Endothelial cell of umbilical vein (primary cell): ENCODE results near the gene TMEM131. TPM values are rescaled to one million over a fixed set of nuclear protein-coding genes. Genes with fewer than 3 reads are reported as not detected.
"Not testable (repeated sequence)": the region's sequence is repeated elsewhere in the genome, so short reads cannot be mapped to it uniquely, and the experiment has no call there.

ENCODE experiments used
- BruUV-seq: library from RNA; stranded (reverse); fragments of 400-500 nt; replicated peaks from 2 replicates; lab custom pipeline; 2021; lab: Mats Ljungman, UMichigan
- CTCF ChIA-PET: fragments of 300-600, 350-600 bp; sonication (Branson Sonifier 250); formaldehyde crosslinking; loops from one replicate; lab custom pipeline; 2021; ENCODE audit warnings: antibody characterized with exemption, inconsistent platforms; lab: Charles Lee
- POLR2A ChIA-PET: fragments of 300-600, 350-600 bp; sonication (Branson Sonifier 250); formaldehyde crosslinking; loops from one replicate; lab custom pipeline; 2021; ENCODE audit warnings: antibody characterized with exemption, inconsistent platforms; lab: Charles Lee
- DNase-seq: peaks from one replicate; pipeline ENCODE4 v3.0.0-alpha.2; 2011; ENCODE audit warnings: low read depth, low spot score
- FAIRE-seq: peaks from 2 replicates; lab custom pipeline; 2011; peaks lifted over from hg19 to GRCh38; lab: Jason Lieb, UNC
- H2AFZ ChIP-seq: 2 replicates; pipeline ENCODE4 v1.6.0; 2012; ENCODE audit warnings: low read depth, low read length, control low read depth, inconsistent platforms
- H3K27ac ChIP-seq: 2 replicates; pipeline ENCODE4 v1.5.1; 2011; ENCODE audit warnings: low read depth, mild to moderate bottlenecking, control low read depth, low read length, moderate library complexity; ENCODE audit not compliant: insufficient read depth
- H3K27me3 ChIP-seq, 2 experiments: 2 replicates each; pipeline versions ENCODE4 v1.6.0 to v1.6.1; 2011; ENCODE audit warnings: low read length in 2 of 2, mixed read lengths in 1 of 2; ENCODE audit not compliant: control insufficient read depth in 2 of 2, insufficient read depth in 2 of 2
- H3K36me3 ChIP-seq, 2 experiments: 2 replicates in 1 of 2; 3 replicates in 1 of 2; pipeline ENCODE4 v1.5.1; 2011; ENCODE audit warnings: low read length in 2 of 2, mild to moderate bottlenecking in 1 of 2, moderate library complexity in 1 of 2; ENCODE audit not compliant: control insufficient read depth in 2 of 2, insufficient read depth in 2 of 2; ENCODE audit errors: extremely low read depth in 1 of 2
- H3K4me1 ChIP-seq: 3 replicates; pipeline ENCODE4 v1.5.1; 2011; ENCODE audit warnings: mild to moderate bottlenecking, low read length; ENCODE audit not compliant: control insufficient read depth, insufficient read depth; ENCODE audit errors: extremely low read depth
- H3K4me2 ChIP-seq: 2 replicates; pipeline ENCODE4 v1.6.1; 2011; ENCODE audit warnings: low read length, control low read depth, mixed read lengths; ENCODE audit not compliant: insufficient read depth
- H3K4me3 ChIP-seq, 3 experiments: fragments of 200-600 bp in 1 of 3; sonication (generic), shearing (Covaris generic) in 1 of 3; replicated peaks in 1 of 3; 2 replicates each; pipeline ENCODE4 v1.5.1; 2011 to 2016; ENCODE audit warnings: control low read depth in 3 of 3, low read length in 3 of 3, mild to moderate bottlenecking in 2 of 3, inconsistent platforms in 1 of 3, low read depth in 1 of 3, moderate library complexity in 1 of 3; ENCODE audit not compliant: insufficient read depth in 1 of 3
- H3K79me2 ChIP-seq: 2 replicates; pipeline ENCODE4 v1.6.0; 2012; ENCODE audit warnings: low read length, inconsistent platforms; ENCODE audit not compliant: control insufficient read depth, insufficient read depth
- H3K9ac ChIP-seq: replicated peaks from 2 replicates; pipeline ENCODE3; 2011; ENCODE audit warnings: low read length, control low read depth; ENCODE audit not compliant: insufficient read depth; ENCODE audit errors: extremely low read depth
- H3K9me1 ChIP-seq: replicated peaks from 3 replicates; pipeline ENCODE4 v1.6.0; 2011; ENCODE audit warnings: mild to moderate bottlenecking, low read length; ENCODE audit not compliant: control insufficient read depth, insufficient read depth; ENCODE audit errors: extremely low read depth
- H3K9me3 ChIP-seq: replicated peaks from 2 replicates; pipeline ENCODE4 v1.5.1; 2012; ENCODE audit warnings: low read length, inconsistent platforms; ENCODE audit not compliant: control insufficient read depth, insufficient read depth
- H4K20me1 ChIP-seq: replicated peaks from 2 replicates; pipeline ENCODE3; 2011; ENCODE audit warnings: mild to moderate bottlenecking, low read length; ENCODE audit not compliant: control insufficient read depth, insufficient read depth; ENCODE audit errors: extremely low read depth
- CTCF ChIP-seq, 2 donors: IDR thresholded peaks; 1 replicate in 1 of 2; 2 replicates in 1 of 2; pipeline ENCODE4 v1.5.1; 2011; ENCODE audit warnings: low read length in 2 of 2, mild to moderate bottlenecking in 2 of 2, moderate library complexity in 2 of 2, control low read depth in 1 of 2, inconsistent platforms in 1 of 2, low read depth in 1 of 2; ENCODE audit not compliant: insufficient read depth in 1 of 2; ENCODE audit errors: extremely low read depth in 1 of 2
- EZH2 ChIP-seq: IDR thresholded peaks from 2 replicates; pipeline ENCODE4 v1.6.1; 2012; ENCODE audit warnings: borderline replicate concordance, low read depth, mild to moderate bottlenecking, moderate library complexity, low read length, inconsistent platforms; ENCODE audit not compliant: severe bottlenecking
- FOS ChIP-seq: IDR thresholded peaks from 2 replicates; pipeline ENCODE4 v1.6.1; 2011; ENCODE audit warnings: mild to moderate bottlenecking, low read length, moderate library complexity, borderline replicate concordance; ENCODE audit not compliant: insufficient read depth
- GATA2 ChIP-seq: IDR thresholded peaks from 2 replicates; pipeline ENCODE4 v1.7.0; 2011; ENCODE audit warnings: low read depth, mild to moderate bottlenecking, moderate library complexity, mixed read lengths, low read length; ENCODE audit not compliant: insufficient read length, insufficient read depth
- JUN ChIP-seq: IDR thresholded peaks from 2 replicates; pipeline ENCODE4 v1.6.1; 2011; ENCODE audit warnings: borderline replicate concordance, low read depth; ENCODE audit not compliant: insufficient read length, insufficient read depth
- MAX ChIP-seq: IDR thresholded peaks from 2 replicates; pipeline ENCODE4 v1.6.1; 2011; ENCODE audit not compliant: insufficient read depth, insufficient read length
- MYC ChIP-seq: IDR thresholded peaks from one replicate; pipeline ENCODE4 v1.6.1; 2011; ENCODE audit warnings: mild to moderate bottlenecking, low read depth, low read length
- POLR2A ChIP-seq: IDR thresholded peaks from 2 replicates; pipeline ENCODE4 v1.6.1; 2012; ENCODE audit warnings: low read depth, mild to moderate bottlenecking, control low read depth, low read length
- POLR2AphosphoS5 ChIP-seq: IDR thresholded peaks from 2 replicates; pipeline ENCODE4 v1.6.1; 2012; ENCODE audit warnings: low read depth, mild to moderate bottlenecking, control low read depth, low read length, moderate library complexity; ENCODE audit not compliant: insufficient read depth
- dilution Hi-C: fragments of 300-500 bp; cut with MboI; formaldehyde crosslinking; loops from one replicate; pipeline ENCODE4 v1.15.0; 2019; ENCODE audit warnings: low sequenced_read_pairs; ENCODE audit not compliant: extremely low pct_ligation_motif_present
- intact Hi-C: fragments of 100-400 bp; cut with micrococcal nuclease; formaldehyde crosslinking; loops from one replicate; pipeline ENCODE4 v1.10.0; 2022
- polyA plus RNA-seq, 4 experiments: library from polyadenylated mRNA; depleted of rRNA in 3 of 4; stranded (reverse) in 3 of 4; unstranded in 1 of 4; fragments of >200 nt; gene quantifications; 2 replicates each; pipeline versions ENCODE4 v1.2.1 to v1.2.3, GENCODE V29; 2011 to 2012; ENCODE audit warnings: missing spikeins in 1 of 4
- total RNA-seq: library from RNA; stranded (reverse); gene quantifications from 2 replicates; pipeline ENCODE4 v1.2.3, GENCODE V29; 2021

The TMEM131 gene
- total and polyA plus RNA-seq, 2 donors (not counting 3 experiments of a cell fraction or from before 2014, with no cell fraction given), result 12.2 to 28.6 TPM

- Histone ChIP-seq H2AFZ (no peak overlapping the region), H3K9me3 (no peaks in the 10 kb centered on the region), H4K20me1 (no peaks in the 10 kb centered on the region), H3K4me1 (no peaks in the 10 kb centered on the region), H3K36me3 (no peaks in the 10 kb centered on the region), H3K27me3 (no peaks in the 10 kb centered on the region), H3K4me2 (no peak overlapping the region), H3K9me1 (no peaks in the 10 kb centered on the region), H3K4me3 (no peak overlapping the region), H3K27ac (no peak overlapping the region), H3K79me2 (no peaks in the 10 kb centered on the region), H3K9ac (no peak overlapping the region)
- no peak for TF ChIP-seq POLR2A
- no peak for TF ChIP-seq MAX
- intact Hi-C loops, result no loop called here
- ChIA-PET CTCF (no interaction called here), POLR2A (no interaction called here)
- no TSS peak for BruUV-seq
- DNase-seq (no peak), FAIRE-seq (no peak)
- dilution Hi-C loops, result no loop called here
These were observed 115.4 kb downstream of the TMEM131 start for GRCh38 chr2:97880334-97880733.

- Histone ChIP-seq H3K9me3 (no peaks in the 10 kb centered on the region), H4K20me1 (no peaks in the 10 kb centered on the region), H3K27ac (no peak overlapping the region), H3K79me2 (no peaks in the 10 kb centered on the region), H3K4me3 (no peak overlapping the region), H3K9me1 (no peaks in the 10 kb centered on the region), H2AFZ (no peak overlapping the region), H3K4me2 (no peak overlapping the region), H3K4me1 (no peaks in the 10 kb centered on the region), H3K27me3 (no peaks in the 10 kb centered on the region), H3K36me3 (no peaks in the 10 kb centered on the region), H3K9ac (no peak overlapping the region)
- intact Hi-C loops, result no loop called here
- dilution Hi-C loops, result no loop called here
- ChIA-PET CTCF (no interaction called here), POLR2A (no interaction called here)
- no peak for FAIRE-seq
- DNase-seq, result no peak
- TF ChIP-seq FOS (no peak), POLR2A (no peak), GATA2 (no peak), JUN (no peak), EZH2 (no peak), MAX (no peak), POLR2AphosphoS5 (no peak), MYC (no peak), CTCF (IDR thresholded peaks at IDR 0.05; ENCODE audit: extremely low read depth in 1 of 2, insufficient read depth in 1 of 2, low read depth in 1 of 2, low read length in 2 of 2) (no peak)
- BruUV-seq, result no TSS peak
These were observed 116.9 kb downstream of the TMEM131 start for GRCh38 chr2:97878865-97879264.

GRCh38 chr2:97878317-97878716 lies 117.4 kb downstream of the TMEM131 start:
- CTCF ChIA-PET, dilution Hi-C loops, BruUV-seq, H3K27ac ChIP-seq, POLR2A ChIA-PET, H3K79me2 ChIP-seq, H3K9me1 ChIP-seq, H3K9ac ChIP-seq, intact Hi-C loops, H3K4me2 ChIP-seq, H3K4me3 ChIP-seq, H3K27me3 ChIP-seq, H3K4me1 ChIP-seq, H3K9me3 ChIP-seq, H2AFZ ChIP-seq, DNase-seq, FAIRE-seq, H3K36me3 ChIP-seq, H4K20me1 ChIP-seq: not testable (repeated sequence)
